ENCODE measurements around the gene ATXN1. TPM values are rescaled to one million over a fixed set of nuclear protein-coding genes. Genes with fewer than 3 reads are reported as not detected.

Gene ATXN1
- total and polyA plus RNA-seq, 2 of the 8 experiments (the other 6 are each of a cell fraction or from before 2014, with no cell fraction given), result 1.6 to 4.0 TPM

GRCh38 chr6:16476861-16477260 is 284.4 kb downstream of the ATXN1 start:
- Histone ChIP-seq H3K56ac (replicated peaks; ENCODE audit: insufficient read length, low read depth, low read length) (no peak overlapping the region), H2BK120ac (replicated peaks; ENCODE audit: low read depth, low read length) (no peak overlapping the region), H3K4ac (replicated peaks; ENCODE audit: insufficient read length, low read depth, low read length) (no peak overlapping the region), H2BK12ac (ENCODE audit: low read depth, low read length) (no peak overlapping the region), H3K18ac (ENCODE audit: extremely low read depth, low read length) (no peak overlapping the region), H3K23me2 (ENCODE audit: low read depth, low read length) (no peaks in the 10 kb centered on the region), H3K4me3 (ENCODE audit: extremely low read depth in 1 of 4, insufficient read depth in 2 of 4, low read depth in 3 of 4, low read length in 4 of 4) (no peak overlapping the region), H4K5ac (ENCODE audit: insufficient read length, low read depth, low read length) (no peak overlapping the region), H3K36me3 (ENCODE audit: control insufficient read depth in 2 of 4, insufficient read depth in 4 of 4, low read length in 3 of 4) (no peaks in the 10 kb centered on the region), H2BK5ac (ENCODE audit: low read depth, low read length) (no peak overlapping the region), H3K4me2 (ENCODE audit: insufficient read depth in 1 of 2, low read depth in 2 of 2, low read length in 2 of 2) (no peak overlapping the region), H3K9ac (replicated peaks in 1 of 4; ENCODE audit: extremely low read depth in 1 of 4, low read depth in 3 of 4, low read length in 3 of 4) (no peak overlapping the region), H4K20me1 (replicated peaks in 1 of 2; ENCODE audit: control insufficient read depth in 1 of 2, insufficient read depth in 2 of 2, low read length in 2 of 2) (no peaks in the 10 kb centered on the region), H4K8ac (ENCODE audit: extremely low read depth, insufficient read depth, low read length) (no peak overlapping the region), H2BK20ac (ENCODE audit: low read length) (no peak overlapping the region), H3K27me3 (replicated peaks in 1 of 4; ENCODE audit: control insufficient read depth in 3 of 4, extremely low read depth in 1 of 4, insufficient read depth in 3 of 4, low read length in 3 of 4) (no peaks in the 10 kb centered on the region), H3K27ac (ENCODE audit: low read depth, low read length) (no peak overlapping the region), H3K4me1 (replicated peaks in 1 of 4; ENCODE audit: control insufficient read depth in 3 of 4, insufficient read depth in 4 of 4, low read length in 3 of 4) (no peaks in the 10 kb centered on the region), H3K14ac (ENCODE audit: insufficient read length) (no peak overlapping the region), H2AFZ (ENCODE audit: low read length) (no peak overlapping the region), H4K91ac (replicated peaks; ENCODE audit: insufficient read length, low read length) (no peak overlapping the region), H3K79me1 (ENCODE audit: low read depth, low read length) (no peaks in the 10 kb centered on the region), H2BK15ac (ENCODE audit: low read length) (no peak overlapping the region), H3K9me3 (ENCODE audit: insufficient read depth in 2 of 2, low read depth in 1 of 2, low read length in 1 of 2) (no peaks in the 10 kb centered on the region), H2AK5ac (ENCODE audit: low read depth, low read length) (no peak overlapping the region), H3K79me2 (ENCODE audit: control insufficient read depth in 1 of 2, insufficient read depth in 2 of 2, low read length in 2 of 2) (no peaks in the 10 kb centered on the region), H3K23ac (ENCODE audit: insufficient read length) (no peak overlapping the region)
- FAIRE-seq, result no peak
- ChIA-PET POLR2A (ENCODE audit: partially characterized antibody) (no interaction called here), CTCF (ENCODE audit: partially characterized antibody) (interaction anchor here (0.5 kb wide), 1 partner anchor 514 kb away, joined by 3 read pairs; no protein-coding TSS in a partner anchor)
- 90% methylated on average over 7 of the region's 7 CpGs; no CpG with 5 or more reads in 1 of the 2 experiments for WGBS, 2 experiments (ENCODE audit: extremely low coverage in 1 of 2, insufficient coverage in 1 of 2, insufficient read length in 1 of 2, insufficient replicate concordance in 2 of 2, low coverage in 1 of 2, low lambda C conversion rate in 2 of 2, missing lambda C conversion rate in 1 of 2)
- no peak for DNase-seq (ENCODE audit: low read depth in 1 of 2, low spot score in 2 of 2)
- TF ChIP-seq SIN3A (conservative IDR thresholded peaks at IDR 0.05 in 1 of 2, IDR thresholded peaks at IDR 0.05 in 1 of 2; ENCODE audit: low read depth in 1 of 2, low read length in 2 of 2), result no peak
- no peak for TF ChIP-seq SUZ12 (IDR thresholded peaks at IDR 0.05; ENCODE audit: low read length)
- TF ChIP-seq RBBP5 (IDR thresholded peaks at IDR 0.05; ENCODE audit: borderline replicate concordance, low read depth, low read length), result no peak
- TF ChIP-seq CREB1 (IDR thresholded peaks at IDR 0.05), result no peak
- TF ChIP-seq POU5F1 (IDR thresholded peaks at IDR 0.05; ENCODE audit: low read depth, low read length), result no peak
- TF ChIP-seq TEAD4 (IDR thresholded peaks at IDR 0.05; ENCODE audit: low read depth, low read length), result no peak
